NCI-H446 treated with DMSO at 0.1 percent for 48 hours (cell line): Measurements from ENCODE around the gene PLPPR3.
A peak's percentile ranks its signal among the peaks of the same experiment; 100 is the strongest.

Experiments
- DNase-seq: peaks from one replicate; lab custom pipeline; 2025; lab: John Stamatoyannopoulos, UW

PLPPR3 gene

DNA sequence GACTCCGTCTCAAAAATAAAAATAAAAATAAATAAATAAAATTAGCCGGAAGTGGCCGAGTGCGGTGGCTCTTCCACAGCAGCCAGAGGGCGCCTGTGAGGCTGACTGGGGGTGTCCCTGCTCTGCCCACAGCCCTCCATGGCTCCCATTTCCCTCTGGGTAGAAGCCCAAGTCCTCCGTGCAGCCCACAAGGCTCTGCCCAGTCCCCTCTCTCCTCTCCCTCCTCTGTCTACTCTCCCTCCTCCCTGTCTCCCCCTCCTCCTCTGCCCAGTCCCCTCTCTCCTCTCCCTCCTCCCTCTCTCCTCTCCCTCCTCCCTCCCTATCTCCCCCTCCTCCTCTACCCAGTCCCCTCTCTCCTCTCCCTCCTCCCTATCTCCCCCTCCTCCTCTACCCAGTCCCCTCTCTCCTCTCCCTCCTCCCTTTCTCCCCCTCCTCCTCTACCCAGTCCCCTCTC is 50.4 kb downstream of the PLPPR3 start:
- peak; percentile 15 for DNase-seq

DNA sequence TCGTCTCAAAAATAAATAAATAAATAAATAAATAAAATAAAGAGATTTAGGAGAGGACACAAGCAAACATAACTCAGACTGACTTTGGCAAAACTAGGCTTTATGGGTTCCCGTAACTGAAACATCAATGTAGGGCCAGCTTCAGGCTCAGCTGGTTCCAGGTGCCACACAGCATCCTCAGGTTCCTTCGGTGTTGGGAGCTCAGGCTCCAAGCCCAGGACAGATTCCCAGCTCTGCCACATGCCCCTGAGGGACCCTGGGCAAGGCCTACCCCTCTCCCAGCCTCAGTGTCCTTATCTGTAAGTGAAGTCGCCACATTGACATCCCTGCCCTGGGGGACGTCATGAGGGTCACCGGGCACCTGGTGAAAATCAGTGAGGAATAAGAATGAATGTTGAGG is 52.1 kb downstream of the PLPPR3 start:
- no peak for DNase-seq

DNA sequence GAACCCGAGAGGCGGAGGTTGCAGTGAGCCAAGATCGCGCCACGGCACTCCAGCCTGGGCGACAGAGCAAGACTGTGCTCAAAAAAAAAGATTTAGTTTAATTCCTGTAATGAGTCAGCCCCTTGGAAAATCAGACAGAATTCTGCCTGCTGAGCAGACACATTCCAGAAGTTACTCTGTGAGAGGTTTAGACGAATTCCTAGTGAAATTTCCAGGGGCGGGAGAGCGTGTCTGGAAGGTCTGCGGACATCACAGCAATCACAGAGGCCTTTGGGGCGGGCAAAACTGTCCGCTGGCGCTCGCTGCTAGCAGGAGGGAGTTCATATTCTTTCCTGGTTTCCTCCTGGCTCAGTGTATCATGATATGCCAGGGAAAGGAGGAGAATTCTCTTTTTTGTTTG is 53.3 kb downstream of the PLPPR3 start:
- DNase-seq: no peak

DNA sequence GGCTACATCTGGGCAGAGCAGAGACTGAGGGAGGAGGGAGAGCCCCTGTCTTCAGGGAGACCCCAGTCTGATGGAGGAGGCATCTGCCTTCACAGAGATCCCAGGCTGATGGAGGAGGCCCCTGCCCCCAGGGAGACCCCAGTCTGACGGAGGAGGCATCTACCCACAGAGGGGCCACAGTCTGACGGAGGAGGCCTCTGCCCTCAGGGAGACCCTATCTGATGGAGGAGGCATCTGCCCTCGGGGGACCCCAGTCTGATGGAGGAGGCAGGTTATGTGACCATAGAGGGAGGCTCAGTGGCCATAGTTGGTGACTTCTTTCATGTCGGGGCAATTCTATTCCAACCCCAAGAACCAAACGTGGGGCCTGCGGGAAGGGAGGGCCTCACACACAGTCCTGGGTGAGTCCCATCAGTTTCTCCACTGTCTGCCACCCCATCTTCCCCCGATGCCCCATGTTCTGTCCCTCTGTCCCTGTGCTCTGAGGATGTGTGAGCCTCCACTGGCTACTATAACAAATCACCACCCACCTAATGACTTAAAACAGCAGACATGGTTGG is 56.5 kb downstream of the PLPPR3 start:
- no peak for DNase-seq

DNA sequence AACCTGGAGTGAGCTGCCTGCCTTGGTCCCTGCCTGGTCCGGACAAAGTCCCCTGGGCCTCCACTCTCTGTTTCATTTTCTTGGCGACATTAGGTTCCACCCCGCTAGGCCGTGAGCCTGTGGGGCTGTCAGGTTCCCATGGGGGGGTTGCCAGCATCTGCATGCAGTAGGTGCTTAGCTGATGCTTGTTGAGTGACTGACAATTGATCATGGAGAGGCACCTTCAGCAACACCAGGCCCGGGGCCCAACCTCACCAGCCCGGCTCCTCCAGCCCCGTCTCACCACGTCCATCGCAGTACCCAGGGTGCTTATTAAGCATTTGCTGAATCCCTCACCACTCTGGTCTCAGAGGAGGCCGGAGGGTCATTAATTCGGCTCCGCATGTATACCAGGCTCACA is 57.5 kb downstream of the PLPPR3 start:
- DNase-seq: no peak

DNA sequence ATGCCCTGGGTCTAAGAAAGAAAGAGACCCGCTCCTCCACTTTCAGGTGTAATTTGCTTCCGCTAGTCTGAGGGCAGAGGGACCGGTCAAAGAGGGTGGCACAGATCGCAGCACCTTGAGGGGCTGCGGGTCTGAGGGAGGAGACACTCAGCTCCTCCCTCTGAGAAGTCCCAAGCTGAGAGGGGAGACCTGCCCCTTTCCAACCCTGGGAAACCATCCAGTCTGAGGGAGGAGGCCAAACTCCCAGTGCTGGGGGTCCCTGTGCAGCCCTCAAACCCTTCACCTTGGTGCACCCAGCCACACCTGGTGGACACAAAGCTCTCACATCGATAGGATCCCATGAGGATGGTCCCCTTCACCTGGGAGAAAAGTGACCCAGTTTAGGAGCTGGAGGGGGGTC is 57.9 kb downstream of the PLPPR3 start:
- DNase-seq: no peak

DNA sequence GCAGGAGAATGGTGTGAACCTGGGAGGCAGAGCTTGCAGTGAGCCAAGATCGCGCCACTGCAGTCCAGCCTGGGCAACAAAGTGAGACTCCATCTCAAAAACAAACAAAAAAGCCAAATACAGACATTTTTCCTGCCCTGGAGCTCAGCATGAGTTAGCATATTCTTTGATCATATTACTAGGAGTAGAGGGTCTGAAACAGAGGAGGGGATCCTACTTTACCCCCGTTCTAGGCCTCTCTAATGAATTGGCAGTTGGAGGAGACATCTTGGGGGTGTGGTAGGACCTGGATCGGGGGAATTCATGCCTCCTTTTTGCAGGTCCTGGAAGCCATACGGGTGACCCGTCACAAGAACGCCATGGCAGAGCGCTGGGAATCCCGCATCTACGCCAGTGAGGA is 58.6 kb downstream of the PLPPR3 start:
- no peak for DNase-seq
